Natural killer cell (primary cell): ENCODE results near the gene CUX1. TPM values are rescaled to one million over a fixed set of nuclear protein-coding genes. Genes with fewer than 3 reads are reported as not detected.

Experiments used
- ATAC-seq, 3 donors: fragments of 150-1000 bp in 2 of 3; fragments of 200-7000 bp in 1 of 3; cut with Tn5 transposase; 1 replicate in 1 of 3; 2 replicates in 2 of 3; pipeline ENCODE4 v1.10.0; 2021; ENCODE audit warnings: mild to moderate bottlenecking in 2 of 3, moderate library complexity in 2 of 3
- DNase-seq, 2 donors: peaks; one replicate each; pipeline versions ENCODE4 v3.0.0 to v3.0.0-alpha.2; 2013 to 2021; ENCODE audit warnings: mixed read lengths in 1 of 2
- H3K27ac ChIP-seq: one replicate; pipeline ENCODE4 v1.5.1; 2013; ENCODE audit warnings: mild to moderate bottlenecking, low read length
- H3K27me3 ChIP-seq: one replicate; pipeline ENCODE4 v1.6.1; 2013; ENCODE audit warnings: low read length; ENCODE audit not compliant: control insufficient read depth, insufficient read depth
- H3K36me3 ChIP-seq: one replicate; pipeline ENCODE4 v1.6.1; 2013; ENCODE audit warnings: low read length; ENCODE audit not compliant: control insufficient read depth, insufficient read depth
- H3K4me1 ChIP-seq: one replicate; pipeline ENCODE4 v1.6.1; 2013; ENCODE audit warnings: low read length; ENCODE audit not compliant: control insufficient read depth, insufficient read depth
- H3K4me3 ChIP-seq: one replicate; pipeline ENCODE4 v1.5.1; 2013; ENCODE audit warnings: low read length
- H3K9me3 ChIP-seq: one replicate; pipeline ENCODE4 v1.6.1; 2013; ENCODE audit warnings: low read length; ENCODE audit not compliant: control insufficient read depth, insufficient read depth
- H3K27ac Mint-ChIP-seq, 2 donors: one replicate each; pipeline ENCODE4 v1.8.0; 2022; ENCODE audit warnings: mild to moderate bottlenecking in 2 of 2, mixed read lengths in 2 of 2, moderate library complexity in 1 of 2
- H3K27me3 Mint-ChIP-seq, 2 donors: one replicate each; pipeline ENCODE4 v1.8.0; 2022; ENCODE audit warnings: low read depth in 2 of 2, mixed read lengths in 2 of 2
- H3K36me3 Mint-ChIP-seq: one replicate; pipeline ENCODE4 v1.8.0; 2022; ENCODE audit warnings: mixed read lengths
- H3K4me1 Mint-ChIP-seq, 2 donors: one replicate each; pipeline ENCODE4 v1.8.0; 2022; ENCODE audit warnings: mixed read lengths in 2 of 2
- H3K4me3 Mint-ChIP-seq: one replicate; pipeline ENCODE4 v1.8.0; 2022; ENCODE audit warnings: mild to moderate bottlenecking, moderate library complexity, mixed read lengths
- H3K9me3 Mint-ChIP-seq, 2 donors: one replicate each; pipeline ENCODE4 v1.8.0; 2022; ENCODE audit warnings: mixed read lengths in 2 of 2
- CTCF ChIP-seq: fragments of 200-600 bp; IDR thresholded peaks from one replicate; pipeline ENCODE4 v1.8.0; 2022; ENCODE audit warnings: antibody characterized with exemption
- WGBS: methylation state at CpG from one replicate; pipeline ENCODE4 v1.1.7; 2013; ENCODE audit warnings: missing lambda C conversion rate; ENCODE audit not compliant: insufficient coverage; 5-methylcytosine and 5-hydroxymethylcytosine counted together
- intact Hi-C: fragments of 100-400 bp; cut with micrococcal nuclease; formaldehyde crosslinking; loops from one replicate; pipeline ENCODE4 v1.14.2; 2022
- total RNA-seq, 4 donors: library from RNA; stranded (reverse); fragments of 120-200 nt in 1 of 4; gene quantifications; one replicate each; pipeline versions ENCODE4 v1.2.3 to v1.2.4, GENCODE V29; 2013 to 2022

CUX1 gene
- total RNA-seq, 3 donors from 2014 or later (not counting 1 experiment from before 2014, with no cell fraction given) = 59.8 to 77.4 (median 73.6) TPM

- Histone ChIP-seq H3K27ac (no peak overlapping the region), H3K9me3 (no peaks in the 10 kb centered on the region), H3K36me3 (no peaks in the 10 kb centered on the region), H3K4me1 (peaks cover 5% of the 10 kb centered on the region), H3K27me3 (no peaks in the 10 kb centered on the region), H3K4me3 (no peak overlapping the region)
- no peaks in the 10 kb centered on the region for H3K27me3 Mint-ChIP-seq
- H3K36me3 Mint-ChIP-seq = no peaks in the 10 kb centered on the region
- DNase-seq (no peak), ATAC-seq (no peak)
- TF ChIP-seq CTCF = no peak
- no peaks in the 10 kb centered on the region for H3K9me3 Mint-ChIP-seq
- no peak overlapping the region for H3K27ac Mint-ChIP-seq
- H3K4me3 Mint-ChIP-seq = no peak overlapping the region
- intact Hi-C loops = no loop called here
- peaks cover 12 to 22% of the 10 kb centered on the region in 2 donors for H3K4me1 Mint-ChIP-seq
- 89% methylated on average over 8 of the region's 9 CpGs for WGBS
Measured at GRCh38 chr7:101960985-101961708, 143.7 kb downstream of the CUX1 start.

- ATAC-seq = no peak
- H3K27me3 Mint-ChIP-seq = no peaks in the 10 kb centered on the region
- intact Hi-C loops = no loop called here
- Histone ChIP-seq H3K27me3 (no peaks in the 10 kb centered on the region), H3K36me3 (no peaks in the 10 kb centered on the region), H3K27ac (no peak overlapping the region), H3K9me3 (no peaks in the 10 kb centered on the region), H3K4me3 (no peak overlapping the region), H3K4me1 (peaks cover 5% of the 10 kb centered on the region)
- H3K27ac Mint-ChIP-seq = no peak overlapping the region
- no peak for DNase-seq
- no peaks in the 10 kb centered on the region for H3K9me3 Mint-ChIP-seq
- TF ChIP-seq CTCF = no peak
- no peak overlapping the region for H3K4me3 Mint-ChIP-seq
- H3K36me3 Mint-ChIP-seq = no peaks in the 10 kb centered on the region
- WGBS = 88% methylated on average over 2 of the region's 2 CpGs
- H3K4me1 Mint-ChIP-seq = peaks cover 12 to 22% of the 10 kb centered on the region in 2 donors
Measured at GRCh38 chr7:101961811-101962210, 144.4 kb downstream of the CUX1 start.

- no peak for ATAC-seq
- Mint-ChIP-seq H3K4me3 (no peak overlapping the region), H3K27ac (no peak overlapping the region), H3K9me3 (no peaks in the 10 kb centered on the region), H3K4me1 (peaks cover 12 to 16% of the 10 kb centered on the region in 2 donors), H3K36me3 (no peaks in the 10 kb centered on the region), H3K27me3 (no peaks in the 10 kb centered on the region)
- Histone ChIP-seq H3K4me1 (no peaks in the 10 kb centered on the region), H3K27ac (no peak overlapping the region), H3K9me3 (no peaks in the 10 kb centered on the region), H3K4me3 (no peak overlapping the region), H3K36me3 (no peaks in the 10 kb centered on the region), H3K27me3 (no peaks in the 10 kb centered on the region)
- intact Hi-C loops = no loop called here
- WGBS = 95% methylated on average over 9 of the region's 9 CpGs
- TF ChIP-seq CTCF = no peak
- DNase-seq = no peak
Measured at GRCh38 chr7:101963693-101964092, 146.3 kb downstream of the CUX1 start.
